ENCODE results near the gene CD207.

CD207 gene

DNA sequence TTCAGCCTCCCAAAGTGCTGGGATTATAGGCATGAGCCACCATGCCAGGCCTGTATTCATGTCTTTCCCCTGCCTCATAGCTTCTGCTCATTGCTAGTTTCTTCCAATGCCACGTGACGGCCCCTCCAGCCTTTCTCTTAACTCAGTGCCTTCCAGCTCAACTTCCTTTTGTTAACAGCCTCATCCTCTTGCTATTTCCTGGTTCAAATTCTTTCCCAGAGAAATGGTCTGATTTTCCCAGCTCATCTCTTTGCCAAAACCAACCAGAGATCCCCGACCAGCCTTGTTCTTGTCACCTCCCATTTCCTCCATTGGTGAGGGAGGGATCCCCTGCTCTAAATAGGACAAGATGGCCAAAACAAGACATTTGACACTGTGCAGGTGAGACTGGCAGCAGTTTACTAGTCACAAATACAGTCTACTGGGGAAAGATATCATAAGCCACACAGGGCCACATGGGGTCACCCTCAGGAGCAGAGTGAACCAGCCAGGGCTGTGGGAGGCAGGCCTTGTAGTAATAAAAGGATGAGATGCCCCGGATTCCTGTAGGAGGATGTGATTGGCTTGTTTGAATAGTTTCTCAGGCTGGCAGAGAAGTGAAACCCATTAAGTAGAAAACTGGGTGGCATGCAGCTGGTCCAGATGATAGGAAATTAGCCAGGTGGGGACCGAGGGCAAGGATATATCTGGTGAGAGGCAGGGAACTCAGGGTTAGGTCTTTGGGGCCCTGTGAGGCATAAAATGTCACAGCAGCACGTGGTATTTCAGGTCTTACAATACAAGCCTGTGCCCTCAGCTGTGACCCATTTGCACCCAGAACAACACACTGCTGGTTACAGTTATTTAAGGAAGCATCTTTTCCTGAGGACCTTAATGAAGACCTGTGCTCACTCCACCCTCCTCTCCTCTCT, 6.4 kb downstream of the CD207 start:
- TF ChIP-seq, protein P1, sequence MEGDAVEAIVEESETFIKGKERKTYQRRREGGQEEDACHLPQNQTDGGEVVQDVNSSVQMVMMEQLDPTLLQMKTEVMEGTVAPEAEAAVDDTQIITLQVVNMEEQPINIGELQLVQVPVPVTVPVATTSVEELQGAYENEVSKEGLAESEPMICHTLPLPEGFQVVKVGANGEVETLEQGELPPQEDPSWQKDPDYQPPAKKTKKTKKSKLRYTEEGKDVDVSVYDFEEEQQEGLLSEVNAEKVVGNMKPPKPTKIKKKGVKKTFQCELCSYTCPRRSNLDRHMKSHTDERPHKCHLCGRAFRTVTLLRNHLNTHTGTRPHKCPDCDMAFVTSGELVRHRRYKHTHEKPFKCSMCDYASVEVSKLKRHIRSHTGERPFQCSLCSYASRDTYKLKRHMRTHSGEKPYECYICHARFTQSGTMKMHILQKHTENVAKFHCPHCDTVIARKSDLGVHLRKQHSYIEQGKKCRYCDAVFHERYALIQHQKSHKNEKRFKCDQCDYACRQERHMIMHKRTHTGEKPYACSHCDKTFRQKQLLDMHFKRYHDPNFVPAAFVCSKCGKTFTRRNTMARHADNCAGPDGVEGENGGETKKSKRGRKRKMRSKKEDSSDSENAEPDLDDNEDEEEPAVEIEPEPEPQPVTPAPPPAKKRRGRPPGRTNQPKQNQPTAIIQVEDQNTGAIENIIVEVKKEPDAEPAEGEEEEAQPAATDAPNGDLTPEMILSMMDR (conservative IDR thresholded peaks at IDR 0.05; ENCODE audit: low read depth, low read length): no peak
- no peak overlapping the region for H3K4me3 ChIP-seq (ENCODE audit: low read length)
- DNase-seq (ENCODE audit: low read depth): no peak

DNA sequence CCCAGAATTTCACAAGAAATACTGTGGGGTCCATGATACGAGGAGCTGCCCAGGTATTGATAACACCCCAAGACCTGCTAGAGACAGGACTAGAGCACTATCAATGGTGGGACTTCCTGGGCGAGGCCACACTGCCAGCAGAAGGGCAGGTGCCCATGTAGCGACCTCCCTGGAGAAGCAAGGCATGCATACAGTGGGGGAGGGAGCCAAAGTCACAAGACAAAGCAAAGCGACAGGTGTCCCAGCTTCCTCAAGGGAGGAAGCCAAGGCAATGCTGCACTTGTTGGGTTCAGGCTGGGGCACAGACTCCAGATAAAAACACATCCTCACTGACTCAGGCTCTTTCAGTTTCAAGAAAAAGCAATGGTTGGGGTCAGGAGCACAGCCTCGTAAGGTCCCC, 7.5 kb downstream of the CD207 start:
- TF ChIP-seq, protein P1 (conservative IDR thresholded peaks at IDR 0.05; ENCODE audit: low read depth, low read length): no peak
- H3K4me3 ChIP-seq (ENCODE audit: low read length): no peak overlapping the region
- no peak for DNase-seq (ENCODE audit: low read depth)

DNA sequence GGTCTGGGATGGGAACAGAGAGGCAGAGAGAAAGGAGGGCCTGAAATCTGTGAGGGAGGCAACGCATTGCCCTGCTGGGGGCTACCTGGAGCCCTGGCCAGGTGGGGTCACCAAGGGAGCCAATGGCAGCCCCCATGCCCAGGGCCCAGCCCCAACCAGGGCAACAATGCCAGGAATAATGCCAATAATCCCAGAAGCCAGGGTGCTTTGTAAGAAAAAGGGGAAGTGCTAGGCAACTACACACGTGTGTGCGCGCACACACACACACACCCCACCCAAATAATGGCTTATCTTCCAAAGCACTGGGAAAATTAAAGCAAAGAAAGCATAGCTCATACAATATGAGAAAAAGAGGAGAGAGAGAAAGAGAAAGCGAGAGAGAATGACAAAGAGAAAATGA, 8.2 kb downstream of the CD207 start:
- no peak for DNase-seq (ENCODE audit: low read depth)

DNA sequence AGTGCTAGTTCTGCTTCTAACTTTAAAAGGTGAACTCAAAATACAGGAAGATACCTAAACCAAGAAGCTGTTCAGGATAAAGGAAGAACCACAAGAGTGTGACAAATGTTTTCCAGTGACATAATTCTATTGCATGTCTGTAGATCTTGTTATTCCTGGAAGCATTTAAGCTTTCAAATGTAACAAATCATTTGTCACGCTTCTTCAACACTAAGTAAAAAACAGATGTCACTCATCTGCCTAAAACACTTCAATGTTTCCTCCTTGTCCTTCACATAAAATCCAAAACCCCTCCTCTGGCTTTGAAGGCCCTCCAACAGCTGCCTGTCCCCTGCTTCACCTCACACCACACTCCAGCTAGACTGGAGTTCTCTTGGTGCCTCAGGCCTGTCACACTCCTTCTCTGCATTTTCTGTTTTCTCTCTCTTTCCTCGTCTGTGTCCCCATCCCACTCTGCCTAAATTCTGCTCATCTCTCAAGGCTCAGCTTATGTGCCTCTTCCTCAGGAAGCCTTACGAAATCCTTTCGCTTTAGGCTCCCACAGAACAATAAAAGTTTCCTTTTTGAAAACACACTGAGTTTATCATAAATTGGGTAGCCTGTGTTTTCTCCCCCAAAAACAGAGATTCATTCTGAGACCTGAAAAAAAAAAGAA, 8.8 kb downstream of the CD207 start:
- no peak for DNase-seq (ENCODE audit: low read depth)
- H3K4me3 ChIP-seq (ENCODE audit: low read length): no peak overlapping the region
- TF ChIP-seq, protein P1 (conservative IDR thresholded peaks at IDR 0.05; ENCODE audit: low read depth, low read length): no peak

More for the DNA sequence above, 8.2 kb downstream of the CD207 start:
- TF ChIP-seq, protein P1 (conservative IDR thresholded peaks at IDR 0.05; ENCODE audit: low read depth, low read length): no peak
- no peak overlapping the region for H3K4me3 ChIP-seq (ENCODE audit: low read length)

DNA sequence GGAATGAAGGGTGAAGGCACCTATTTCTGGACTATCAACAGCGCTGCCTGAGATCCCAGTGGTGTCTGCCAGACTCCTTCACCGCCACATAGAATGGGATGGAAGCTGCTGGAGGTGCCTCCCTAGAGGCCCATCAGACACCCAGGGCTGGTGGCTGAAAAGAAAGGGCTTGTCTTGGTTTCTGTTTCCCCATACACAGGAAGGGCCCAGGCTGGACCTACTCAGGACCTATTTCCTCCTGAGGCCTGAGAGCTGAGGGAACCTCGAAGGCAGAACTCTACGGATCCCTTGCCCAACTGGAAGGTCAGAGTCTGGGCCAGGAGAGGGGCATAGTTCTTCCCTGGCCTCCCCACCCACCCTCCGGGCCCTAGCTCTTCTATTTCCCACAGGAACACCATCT, 12.4 kb downstream of the CD207 start:
- TF ChIP-seq, protein P1 (conservative IDR thresholded peaks at IDR 0.05; ENCODE audit: low read depth, low read length): no peak
- no peak for DNase-seq (ENCODE audit: low read depth)
- no peak overlapping the region for H3K4me3 ChIP-seq (ENCODE audit: low read length)

DNA sequence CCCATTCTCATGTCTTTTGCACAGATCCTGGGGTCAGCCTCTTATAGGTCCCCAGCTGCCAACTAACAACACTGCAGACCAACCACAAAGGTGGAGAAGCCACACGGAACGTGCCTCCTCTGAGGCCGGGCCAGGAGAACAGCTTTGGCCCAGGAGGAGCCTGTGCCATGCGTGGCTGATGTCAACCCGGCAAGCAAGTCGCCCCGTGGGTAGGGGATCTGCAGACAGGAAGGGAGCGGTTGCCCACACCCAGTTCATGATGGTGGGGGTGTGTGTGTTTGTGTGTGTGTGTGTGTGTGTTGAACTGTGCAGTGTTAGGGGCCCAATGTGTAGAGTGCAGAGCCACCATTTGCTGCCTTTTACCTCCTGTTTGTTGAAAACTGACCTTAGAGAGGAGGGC, 12.8 kb downstream of the CD207 start:
- H3K4me3 ChIP-seq (ENCODE audit: low read length): no peak overlapping the region
- TF ChIP-seq, protein P1 (conservative IDR thresholded peaks at IDR 0.05; ENCODE audit: low read depth, low read length): no peak
- DNase-seq (ENCODE audit: low read depth): no peak
